T-cell (primary cell): ENCODE results near the gene EVI5. TPM values are rescaled to one million over a fixed set of nuclear protein-coding genes. Genes with fewer than 3 reads are reported as not detected.

Experiments
- ATAC-seq, 4 experiments: fragments of 200-7000 bp in 3 of 4; fragments of 150-1000 bp in 1 of 4; cut with Tn5 transposase; replicated peaks in 1 of 4; 1 replicate in 3 of 4; 2 replicates in 1 of 4; pipeline ENCODE4 v1.10.0; 2021; ENCODE audit warnings: moderate library complexity in 3 of 4, mild to moderate bottlenecking in 2 of 4, moderate number of reproducible peaks in 1 of 4
- CTCF ChIA-PET, 2 donors: fragments of 300-600 bp; sonication (Branson Sonifier 250); formaldehyde crosslinking; loops; one replicate each; lab custom pipeline; 2022; ENCODE audit warnings: antibody characterized with exemption in 2 of 2; lab: Charles Lee
- POLR2A ChIA-PET, 2 donors: fragments of 300-600 bp; sonication (Branson Sonifier 250); formaldehyde crosslinking; loops; one replicate each; lab custom pipeline; 2022; ENCODE audit warnings: antibody characterized with exemption in 2 of 2; lab: Charles Lee
- DNase-seq, 35 experiments: peaks; one replicate each; pipeline versions ENCODE4 v3.0.0 to v3.0.0-alpha.2; 2013 to 2023
- H3K27ac ChIP-seq: one replicate; pipeline ENCODE4 v1.5.1; 2013; ENCODE audit warnings: low read length
- H3K27me3 ChIP-seq, 2 experiments: replicated peaks in 1 of 2; 1 replicate in 1 of 2; 2 replicates in 1 of 2; pipeline versions ENCODE4 v1.6.1 to v1.7.0; 2013; ENCODE audit warnings: low read length in 1 of 2, mixed read lengths in 1 of 2; ENCODE audit not compliant: control insufficient read depth in 2 of 2, insufficient read depth in 2 of 2; ENCODE audit errors: extremely low read depth in 1 of 2
- H3K36me3 ChIP-seq, 2 donors: 1 replicate in 1 of 2; 2 replicates in 1 of 2; pipeline versions ENCODE4 v1.6.1 to v1.7.0; 2013; ENCODE audit warnings: low read length in 1 of 2; ENCODE audit not compliant: control insufficient read depth in 2 of 2, insufficient read depth in 1 of 2; ENCODE audit errors: extremely low read depth in 1 of 2
- H3K4me1 ChIP-seq, 2 experiments: 1 replicate in 1 of 2; 2 replicates in 1 of 2; pipeline versions ENCODE4 v1.6.1 to v1.7.0; 2013; ENCODE audit warnings: low read length in 2 of 2, mixed read lengths in 1 of 2; ENCODE audit not compliant: insufficient read depth in 2 of 2, control insufficient read depth in 1 of 2; ENCODE audit errors: extremely low read depth in 1 of 2
- H3K4me3 ChIP-seq, 2 donors: 1 replicate in 1 of 2; 2 replicates in 1 of 2; pipeline versions ENCODE4 v1.5.1 to v1.7.0; 2013; ENCODE audit warnings: mild to moderate bottlenecking in 2 of 2, low read length in 1 of 2, moderate library complexity in 1 of 2; ENCODE audit not compliant: control insufficient read depth in 1 of 2; ENCODE audit errors: extremely low read depth in 1 of 2
- H3K9me3 ChIP-seq: 2 replicates; pipeline ENCODE4 v1.7.0; 2013
- H3K27ac Mint-ChIP-seq, 2 donors: one replicate each; pipeline ENCODE4 v1.8.0; 2020 to 2021; ENCODE audit warnings: mild to moderate bottlenecking in 2 of 2, mixed read lengths in 2 of 2
- H3K27me3 Mint-ChIP-seq, 2 donors: one replicate each; pipeline ENCODE4 v1.8.0; 2021 to 2022; ENCODE audit warnings: mixed read lengths in 2 of 2
- H3K36me3 Mint-ChIP-seq: one replicate; pipeline ENCODE4 v1.8.0; 2021; ENCODE audit warnings: mixed read lengths
- H3K4me1 Mint-ChIP-seq, 3 donors: one replicate each; pipeline ENCODE4 v1.8.0; 2020 to 2022; ENCODE audit warnings: mixed read lengths in 3 of 3, mild to moderate bottlenecking in 1 of 3
- H3K4me3 Mint-ChIP-seq, 3 donors: one replicate each; pipeline ENCODE4 v1.8.0; 2020 to 2022; ENCODE audit warnings: mild to moderate bottlenecking in 3 of 3, mixed read lengths in 3 of 3, moderate library complexity in 3 of 3
- H3K9me3 Mint-ChIP-seq, 3 donors: one replicate each; pipeline ENCODE4 v1.8.0; 2020 to 2022; ENCODE audit warnings: mixed read lengths in 3 of 3
- WGBS: methylation state at CpG from one replicate; pipeline ENCODE4 v1.1.5; 2013; ENCODE audit warnings: missing lambda C conversion rate; ENCODE audit not compliant: insufficient coverage; 5-methylcytosine and 5-hydroxymethylcytosine counted together
- total RNA-seq, 35 experiments: library from RNA in 6 of 35; stranded (reverse) in 6 of 35; fragments of 120-200 nt in 1 of 35; gene quantifications; one replicate each; pipeline versions ENCODE4 v1.2.1 to v1.2.4 and lab custom pipeline; 2013 to 2026

EVI5 gene
- total RNA-seq, 5 donors from 2014 or later (not counting 1 experiment from before 2014, with no cell fraction given), result 1.5 to 2.4 (median 2.0) TPM

DNA sequence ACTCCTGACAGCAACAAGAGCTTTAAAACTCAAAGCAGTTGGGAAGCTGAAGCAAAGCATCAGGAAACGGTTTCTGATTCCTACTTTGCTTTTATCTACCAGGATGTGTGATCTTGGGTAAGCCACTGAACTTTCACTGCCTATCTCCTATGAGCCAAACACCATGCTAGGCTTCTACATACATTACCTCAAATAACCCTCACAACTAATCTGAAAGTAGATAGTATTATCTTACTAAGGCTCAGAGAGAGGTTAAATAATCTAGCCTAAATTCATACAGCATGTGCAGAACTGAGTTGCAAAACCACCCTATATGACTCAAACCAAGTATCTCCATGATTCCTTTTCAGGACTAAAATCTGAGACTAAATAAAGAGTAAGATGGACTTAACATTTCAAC is 83.8 kb downstream of the EVI5 start:
- Histone ChIP-seq H3K4me3 (no peak overlapping the region), H3K27me3 (no peaks in the 10 kb centered on the region), H3K36me3 (no peaks in the 10 kb centered on the region), H3K27ac (no peak overlapping the region), H3K9me3 (no peaks in the 10 kb centered on the region), H3K4me1 (peaks cover 0 to 3% of the 10 kb centered on the region in 2 experiments)
- POLR2A ChIA-PET, result no interaction called here
- Mint-ChIP-seq H3K27me3 (peaks cover 0 to 9% of the 10 kb centered on the region in 2 donors), H3K36me3 (no peaks in the 10 kb centered on the region), H3K9me3 (no peaks in the 10 kb centered on the region), H3K4me1 (no peaks in the 10 kb centered on the region), H3K27ac (no peak overlapping the region), H3K4me3 (no peak overlapping the region)
- no peak for ATAC-seq
- DNase-seq, result no peak
- CTCF ChIA-PET, result no interaction called here
- WGBS, result 0% methylated on average over 1 of the region's 1 CpG

DNA sequence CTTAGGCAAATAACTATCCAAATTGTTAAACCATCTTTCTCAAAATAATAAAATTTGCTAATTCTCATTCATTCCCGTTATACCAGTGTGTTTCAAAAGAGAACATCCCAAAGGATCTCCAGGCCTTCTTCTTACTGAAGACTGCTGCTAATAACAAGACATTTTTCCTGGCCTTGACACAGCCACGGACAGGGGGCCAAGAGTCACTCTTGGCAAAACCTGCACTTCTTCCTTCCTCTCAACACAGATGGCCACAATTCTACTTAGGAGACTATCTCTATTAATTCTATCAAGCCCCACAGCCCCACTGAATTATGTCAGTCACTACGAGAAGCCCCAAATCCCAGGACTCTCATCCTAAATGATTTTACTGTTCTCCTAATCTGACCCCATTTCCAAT is 86.0 kb downstream of the EVI5 start:
- H3K36me3 Mint-ChIP-seq, result peaks cover 3% of the 10 kb centered on the region
- H3K27ac Mint-ChIP-seq, result no peak overlapping the region
- H3K4me3 ChIP-seq, result no peak overlapping the region
- no peaks in the 10 kb centered on the region for H3K36me3 ChIP-seq
- peaks cover 0 to 3% of the 10 kb centered on the region in 2 experiments for H3K4me1 ChIP-seq
- DNase-seq, result no peak
- POLR2A ChIA-PET, result interaction anchor here in 1 of 2 donors (0.5 kb wide), 1 partner anchor 1314 kb away, joined by 3 read pairs; no protein-coding TSS in a partner anchor
- H3K9me3 Mint-ChIP-seq, result no peaks in the 10 kb centered on the region
- H3K27me3 ChIP-seq, result no peaks in the 10 kb centered on the region
- H3K27me3 Mint-ChIP-seq, result peaks cover 0 to 3% of the 10 kb centered on the region in 2 donors
- CTCF ChIA-PET, result no interaction called here
- no peaks in the 10 kb centered on the region for H3K4me1 Mint-ChIP-seq
- no peaks in the 10 kb centered on the region for H3K9me3 ChIP-seq
- WGBS, result 82% methylated on average over 3 of the region's 3 CpGs
- no peak overlapping the region for H3K27ac ChIP-seq
- no peak overlapping the region for H3K4me3 Mint-ChIP-seq
- no peak for ATAC-seq

DNA sequence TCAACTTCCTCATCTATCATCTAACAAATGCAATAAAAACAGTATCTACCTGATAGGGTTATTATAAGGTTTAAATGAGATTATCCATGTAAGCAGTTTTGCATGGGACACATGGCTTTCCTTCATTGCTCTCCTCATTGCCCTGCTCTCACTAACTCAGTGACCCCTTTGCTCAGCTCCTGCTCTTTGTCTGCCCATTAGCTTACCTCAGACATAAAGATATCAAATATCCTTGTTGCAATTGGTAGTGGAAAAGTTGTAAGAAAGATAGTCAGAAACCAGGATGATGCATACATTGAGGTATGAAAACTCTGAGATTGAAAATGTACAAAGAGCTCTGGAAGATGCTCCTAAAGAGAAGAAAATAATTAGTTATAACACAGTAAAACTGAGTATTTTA is 89.8 kb downstream of the EVI5 start:
- peaks cover 3% of the 10 kb centered on the region for H3K36me3 Mint-ChIP-seq
- CTCF ChIA-PET, result no interaction called here
- POLR2A ChIA-PET, result no interaction called here

DNA sequence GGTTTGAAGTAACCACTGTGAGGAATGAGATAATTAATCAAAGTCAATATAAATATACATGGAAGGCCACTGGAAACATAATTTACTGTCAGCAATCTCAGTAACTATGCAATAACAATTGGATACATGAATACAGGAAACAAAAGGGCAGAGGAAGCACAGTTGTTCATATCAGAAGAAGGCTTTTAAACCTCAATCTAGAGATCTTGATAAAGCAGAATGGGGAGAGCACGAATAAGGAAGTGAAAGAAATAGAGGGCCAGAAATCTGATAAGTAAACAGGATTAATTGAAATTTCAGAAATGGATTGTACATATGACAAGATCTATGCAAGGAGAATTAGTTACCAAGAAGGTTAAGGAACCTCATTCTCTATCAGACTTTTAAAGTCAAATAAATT is 93.0 kb downstream of the EVI5 start:
- Mint-ChIP-seq H3K9me3 (peaks cover 0 to under 1% (median under 1%) of the 10 kb centered on the region in 3 donors), H3K4me3 (no peak overlapping the region), H3K4me1 (peaks cover 7 to 10% (median 10%) of the 10 kb centered on the region in 3 donors), H3K27ac (no peak overlapping the region), H3K36me3 (peaks cover 7% of the 10 kb centered on the region), H3K27me3 (no peaks in the 10 kb centered on the region)
- H3K27me3 ChIP-seq, result peaks cover 0 to 2% of the 10 kb centered on the region in 2 experiments
- ATAC-seq (no peak), DNase-seq (no peak)
- CTCF ChIA-PET, result no interaction called here
- no peaks in the 10 kb centered on the region for H3K4me1 ChIP-seq
- POLR2A ChIA-PET, result no interaction called here
- H3K9me3 ChIP-seq, result no peaks in the 10 kb centered on the region
- WGBS, result no CpG with 5 or more reads among the region's 1 CpG
- H3K27ac ChIP-seq, result no peak overlapping the region
- H3K4me3 ChIP-seq, result no peak overlapping the region
- no peaks in the 10 kb centered on the region for H3K36me3 ChIP-seq

More for the DNA sequence above, 89.8 kb downstream of the EVI5 start:
- H3K36me3 ChIP-seq, result no peaks in the 10 kb centered on the region
- Mint-ChIP-seq H3K27me3 (no peaks in the 10 kb centered on the region), H3K4me1 (peaks cover 7 to 10% (median 10%) of the 10 kb centered on the region in 3 donors), H3K27ac (no peak overlapping the region), H3K9me3 (no peaks in the 10 kb centered on the region), H3K4me3 (no peak overlapping the region)
- H3K27me3 ChIP-seq, result peaks cover 0 to 2% of the 10 kb centered on the region in 2 experiments
- no peak for ATAC-seq
- no peaks in the 10 kb centered on the region for H3K9me3 ChIP-seq
- H3K4me3 ChIP-seq, result no peak overlapping the region
- DNase-seq, result no peak
- H3K27ac ChIP-seq, result no peak overlapping the region
- no peaks in the 10 kb centered on the region for H3K4me1 ChIP-seq

DNA sequence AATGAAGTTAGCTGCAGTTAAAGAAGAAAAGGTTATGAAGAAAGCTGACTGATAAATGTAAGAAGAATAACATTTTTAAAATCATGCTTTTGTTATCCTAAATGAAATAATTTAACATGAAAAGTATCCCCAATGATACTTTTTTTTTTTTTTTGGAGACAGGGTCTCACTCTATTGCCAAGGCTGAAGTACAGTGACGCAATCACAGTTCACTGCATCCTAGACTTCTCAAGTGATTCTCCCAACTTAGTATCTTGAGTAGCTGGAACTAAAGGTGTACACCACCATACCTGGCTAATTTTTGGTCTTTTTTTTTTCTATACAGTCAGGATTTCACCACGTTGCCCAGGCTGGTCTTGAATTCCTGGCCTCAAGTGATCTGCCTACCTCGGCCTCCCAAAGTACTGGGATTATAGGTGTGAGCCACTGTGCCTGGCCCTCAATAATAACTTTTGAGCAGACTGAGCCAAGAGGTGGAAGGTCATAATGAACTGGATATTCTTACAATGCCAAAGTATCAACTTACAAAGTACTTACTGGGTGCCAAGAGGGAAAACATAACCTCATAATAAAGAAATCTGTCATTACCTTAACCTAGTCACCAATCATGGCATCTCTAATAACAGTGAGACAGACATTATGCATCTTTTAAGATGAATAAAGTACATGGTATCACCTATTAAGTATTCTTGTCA is 94.5 kb downstream of the EVI5 start:
- Histone ChIP-seq H3K9me3 (no peaks in the 10 kb centered on the region), H3K36me3 (no peaks in the 10 kb centered on the region), H3K4me1 (no peaks in the 10 kb centered on the region), H3K27ac (no peak overlapping the region), H3K27me3 (peaks cover 0 to 2% of the 10 kb centered on the region in 2 experiments), H3K4me3 (no peak overlapping the region)
- no peak overlapping the region for H3K27ac Mint-ChIP-seq
- CTCF ChIA-PET, result interaction anchor here in 1 of 2 donors (0.5 kb wide), 1 partner anchor 1447 kb away, joined by 4 read pairs; no protein-coding TSS in a partner anchor
- peaks cover 11% of the 10 kb centered on the region for H3K36me3 Mint-ChIP-seq
- no peak overlapping the region for H3K4me3 Mint-ChIP-seq
- POLR2A ChIA-PET, result no interaction called here
- H3K9me3 Mint-ChIP-seq, result peaks cover 0 to 5% (median 5%) of the 10 kb centered on the region in 3 donors
- peaks cover 7 to 10% (median 10%) of the 10 kb centered on the region in 3 donors for H3K4me1 Mint-ChIP-seq
- no peaks in the 10 kb centered on the region for H3K27me3 Mint-ChIP-seq
- no CpG with 5 or more reads among the region's 3 CpGs for WGBS
- DNase-seq (no peak), ATAC-seq (no peak)

DNA sequence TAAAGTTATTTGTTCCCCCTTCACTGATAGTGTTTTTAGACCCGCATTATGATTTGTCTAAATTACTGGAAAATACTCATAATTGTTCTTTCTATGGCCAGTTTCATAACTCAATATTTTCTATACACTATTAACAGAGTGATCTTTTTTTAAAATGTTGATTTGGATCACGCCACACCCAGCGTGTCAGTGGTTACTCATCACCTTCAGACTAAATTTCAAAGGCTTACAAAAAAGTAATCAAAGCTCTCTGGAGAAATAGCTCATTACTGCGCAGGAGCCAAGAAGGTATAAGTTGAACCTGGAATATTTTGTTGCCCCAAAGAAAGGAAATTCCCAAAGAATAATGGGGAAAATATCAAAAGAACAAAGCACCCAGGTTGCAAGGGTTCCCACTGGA is 104.9 kb downstream of the EVI5 start:
- no peak overlapping the region for H3K4me3 Mint-ChIP-seq
- Histone ChIP-seq H3K4me3 (no peak overlapping the region), H3K36me3 (no peaks in the 10 kb centered on the region), H3K9me3 (no peaks in the 10 kb centered on the region), H3K27ac (no peak overlapping the region), H3K4me1 (no peaks in the 10 kb centered on the region), H3K27me3 (peaks cover 0 to 3% of the 10 kb centered on the region in 2 experiments)
- peaks cover 0 to 5% (median 0%) of the 10 kb centered on the region in 3 donors for H3K9me3 Mint-ChIP-seq
- H3K27me3 Mint-ChIP-seq, result peaks cover 5 to 8% of the 10 kb centered on the region in 2 donors
- no peak overlapping the region for H3K27ac Mint-ChIP-seq
- WGBS, result no CpG with 5 or more reads among the region's 4 CpGs
- ATAC-seq, result no peak
- no peak for DNase-seq
- H3K36me3 Mint-ChIP-seq, result peaks cover 19% of the 10 kb centered on the region
- POLR2A ChIA-PET, result no interaction called here
- H3K4me1 Mint-ChIP-seq, result no peaks in the 10 kb centered on the region
- CTCF ChIA-PET, result interaction anchor here in 1 of 2 donors (0.5 kb wide), 1 partner anchor 740 kb away, joined by 3 read pairs; no protein-coding TSS in a partner anchor
